ENCODE measurements around the gene ZNF319.

The ZNF319 gene

DNA sequence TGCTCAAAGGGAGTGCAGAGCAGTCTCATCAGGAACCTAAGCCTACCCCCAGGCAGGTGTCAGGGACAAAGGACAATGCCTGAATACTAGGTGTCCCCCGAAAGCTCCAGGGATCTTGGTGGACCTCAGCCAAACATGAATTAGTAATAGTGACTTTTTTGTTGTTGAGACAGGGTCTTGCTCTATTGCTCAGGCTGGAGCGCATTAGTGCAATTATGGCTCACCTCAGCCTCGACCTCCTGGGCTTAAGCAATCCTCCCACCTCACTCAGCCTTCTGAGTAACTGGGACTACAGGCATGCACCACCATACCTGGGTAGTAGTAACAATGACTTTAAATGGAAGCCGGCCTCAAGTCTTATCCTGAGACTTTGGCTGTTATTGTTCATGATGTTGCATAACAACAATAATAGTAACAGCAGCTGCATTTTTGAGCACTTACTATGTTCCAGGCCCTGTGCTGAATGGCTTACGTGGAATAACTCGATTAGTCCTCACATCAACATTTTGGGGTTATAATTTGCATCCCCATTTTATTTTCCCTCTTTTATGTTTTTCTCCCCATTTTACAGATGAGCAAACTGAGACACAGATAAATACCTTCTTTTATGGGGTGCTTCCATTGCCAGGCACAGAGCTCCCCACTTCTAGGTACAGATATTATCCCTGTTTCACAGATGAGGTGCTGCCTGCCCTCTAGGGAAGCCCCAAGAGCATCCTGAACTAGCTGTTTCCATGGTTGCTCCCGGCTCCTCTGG is 49.1 kb downstream of the ZNF319 start:
- DNase-seq = no peak

DNA sequence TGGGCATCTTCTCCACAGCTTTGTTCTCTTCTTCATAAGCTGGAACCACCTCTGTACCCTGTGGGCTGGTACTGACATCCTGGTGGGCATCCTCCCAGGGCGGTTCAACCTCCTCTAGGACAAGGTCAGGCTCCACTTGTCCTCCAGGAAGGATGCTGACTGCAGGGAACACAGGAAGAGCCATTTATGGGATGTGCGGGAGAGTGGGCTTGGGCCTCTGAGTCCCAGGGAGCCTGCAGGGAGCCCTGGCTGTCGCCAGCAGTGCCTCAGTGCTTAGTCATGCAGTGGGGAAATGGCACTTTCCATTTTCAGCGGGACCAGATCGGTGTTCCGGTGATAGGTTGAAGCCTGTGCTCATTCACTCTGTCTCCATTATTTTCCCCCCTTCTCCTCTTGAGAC is 50.1 kb downstream of the ZNF319 start:
- DNase-seq = no peak

DNA sequence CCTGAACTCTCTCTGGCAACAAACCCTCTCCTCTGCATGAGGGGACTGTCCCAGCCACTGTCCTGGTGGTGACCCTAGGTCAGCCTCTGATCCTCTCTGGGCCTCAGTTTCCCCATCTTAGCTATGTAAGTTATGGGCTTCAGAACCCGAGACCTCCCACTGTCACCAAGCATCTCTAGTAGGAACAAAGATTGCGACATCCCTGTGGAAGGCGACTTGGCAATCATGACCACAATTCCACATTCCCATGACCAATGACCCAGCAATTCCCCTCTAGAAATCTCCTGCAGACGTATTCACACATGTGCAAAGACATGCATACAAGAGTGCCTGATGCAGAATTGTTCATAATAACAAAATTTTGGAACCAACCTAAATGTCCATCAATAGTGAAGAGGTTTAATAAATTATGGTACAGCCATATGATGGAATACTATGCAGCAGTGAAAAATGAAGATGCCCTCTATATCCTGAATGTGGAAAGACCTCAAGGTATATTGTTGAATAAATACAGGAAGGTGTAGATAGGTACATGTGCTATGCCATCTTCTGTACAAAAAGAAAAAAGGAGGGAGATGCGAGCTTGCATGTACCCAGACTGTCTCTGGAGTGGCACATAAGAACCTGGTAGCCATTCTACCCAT is 50.8 kb downstream of the ZNF319 start:
- no peak for DNase-seq

DNA sequence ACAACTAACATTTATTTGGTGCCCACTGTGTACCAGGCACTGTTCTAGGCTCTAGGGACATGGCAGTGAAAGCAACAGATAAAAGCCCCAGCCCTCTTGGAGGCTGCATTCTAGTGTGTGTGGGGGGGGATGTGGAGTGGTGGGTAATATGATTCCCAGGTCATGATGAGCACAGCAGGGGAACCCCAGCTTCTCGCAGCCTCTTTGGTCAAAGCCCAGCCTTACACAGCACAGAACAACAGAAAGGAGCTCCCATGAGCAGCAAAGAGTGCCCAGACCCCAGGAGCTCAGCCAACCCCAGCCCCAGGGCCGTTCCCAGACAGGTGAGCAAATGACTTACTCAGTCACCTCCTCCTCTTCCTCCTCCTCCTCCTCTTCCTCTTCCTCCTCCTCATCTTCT is 51.5 kb downstream of the ZNF319 start:
- DNase-seq = no peak

DNA sequence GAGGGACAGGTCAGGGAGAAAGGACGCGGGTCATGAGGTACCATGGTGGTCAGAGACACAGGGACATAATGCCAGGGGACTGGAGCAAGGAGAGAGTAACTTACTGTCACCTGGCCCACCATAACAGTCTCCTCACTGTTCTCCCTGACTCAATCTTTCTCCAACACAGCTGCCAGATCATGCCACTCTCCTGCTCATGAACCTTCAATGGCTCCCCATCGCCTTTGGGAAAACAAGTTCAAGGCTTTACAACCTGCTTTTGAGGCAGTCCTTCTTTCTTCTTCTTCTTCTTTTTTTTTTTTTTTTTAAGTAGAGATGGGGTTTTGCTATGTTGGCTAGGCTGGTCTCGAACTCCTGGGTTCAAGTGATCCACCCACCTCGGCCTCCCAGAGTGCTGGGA is 52.4 kb downstream of the ZNF319 start:
- no peak for DNase-seq

DNA sequence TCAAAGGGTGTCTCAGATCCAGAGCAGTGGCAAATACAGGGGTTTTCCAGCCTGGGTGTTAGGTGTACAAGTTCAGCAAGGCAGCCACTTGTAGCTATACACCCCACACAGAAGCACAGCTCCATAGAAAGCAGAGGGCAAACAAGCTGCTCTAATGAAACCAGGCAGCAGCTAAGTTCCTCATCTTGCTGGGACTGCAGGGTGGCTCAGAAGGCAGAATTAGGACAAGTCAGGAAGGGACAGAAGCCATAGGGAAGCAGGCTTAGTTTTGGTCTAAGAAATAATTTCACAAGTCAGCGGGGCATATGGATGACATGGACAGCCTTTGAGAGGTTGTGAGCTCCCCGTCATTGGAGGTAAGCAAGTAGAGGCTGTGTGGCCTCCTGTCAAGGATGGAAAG is 53.2 kb downstream of the ZNF319 start:
- no peak for DNase-seq

DNA sequence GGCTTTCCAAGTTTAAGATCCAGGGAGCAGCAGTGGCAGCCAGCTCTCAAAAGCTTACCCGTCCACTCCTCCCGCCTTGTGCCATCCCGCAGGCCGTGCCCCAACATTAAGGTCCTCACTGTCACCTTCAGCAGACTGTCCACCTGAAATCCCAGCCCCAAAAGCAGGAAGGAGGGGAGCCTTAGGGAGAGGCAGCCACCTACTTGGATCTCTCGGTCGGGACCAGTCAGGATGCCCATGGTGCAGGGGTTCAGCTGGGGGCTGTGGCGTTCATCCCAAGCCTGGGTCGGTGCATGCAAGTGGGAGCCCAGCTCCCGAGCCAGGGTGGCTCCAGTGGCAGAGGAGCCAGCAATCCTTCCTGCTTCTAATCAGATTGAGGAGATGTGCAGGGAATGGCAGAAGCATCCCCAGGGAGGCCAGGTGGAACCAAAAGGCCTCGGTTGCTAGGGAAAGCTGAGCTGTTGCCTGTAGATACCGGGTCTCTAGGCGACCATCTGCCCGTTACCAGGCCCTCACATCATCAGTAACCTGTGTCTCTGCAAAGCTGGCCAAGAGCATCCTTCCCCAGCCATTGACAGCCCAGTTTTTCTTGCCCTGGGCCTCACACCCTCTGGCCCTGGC is 54.2 kb downstream of the ZNF319 start:
- DNase-seq = no peak

DNA sequence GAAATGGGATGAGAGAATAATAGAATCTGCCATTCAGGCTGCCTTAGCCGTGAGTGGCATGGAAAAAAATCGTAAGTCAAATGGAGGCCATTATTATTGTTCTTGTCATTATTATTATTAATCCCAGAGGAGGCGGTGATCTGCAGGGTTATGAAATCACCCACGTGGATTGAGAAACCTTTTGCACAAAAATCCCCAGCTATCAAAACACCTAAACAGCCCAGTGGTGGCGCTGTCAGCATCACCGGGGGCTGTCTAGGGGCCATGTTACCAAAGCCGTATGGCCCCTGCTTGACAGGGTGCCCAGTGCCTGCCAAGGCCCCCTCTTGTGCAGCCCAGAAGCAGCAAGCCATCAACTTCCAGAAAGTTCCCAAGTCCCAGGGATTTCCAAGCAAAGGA is 54.7 kb downstream of the ZNF319 start:
- DNase-seq = no peak

DNA sequence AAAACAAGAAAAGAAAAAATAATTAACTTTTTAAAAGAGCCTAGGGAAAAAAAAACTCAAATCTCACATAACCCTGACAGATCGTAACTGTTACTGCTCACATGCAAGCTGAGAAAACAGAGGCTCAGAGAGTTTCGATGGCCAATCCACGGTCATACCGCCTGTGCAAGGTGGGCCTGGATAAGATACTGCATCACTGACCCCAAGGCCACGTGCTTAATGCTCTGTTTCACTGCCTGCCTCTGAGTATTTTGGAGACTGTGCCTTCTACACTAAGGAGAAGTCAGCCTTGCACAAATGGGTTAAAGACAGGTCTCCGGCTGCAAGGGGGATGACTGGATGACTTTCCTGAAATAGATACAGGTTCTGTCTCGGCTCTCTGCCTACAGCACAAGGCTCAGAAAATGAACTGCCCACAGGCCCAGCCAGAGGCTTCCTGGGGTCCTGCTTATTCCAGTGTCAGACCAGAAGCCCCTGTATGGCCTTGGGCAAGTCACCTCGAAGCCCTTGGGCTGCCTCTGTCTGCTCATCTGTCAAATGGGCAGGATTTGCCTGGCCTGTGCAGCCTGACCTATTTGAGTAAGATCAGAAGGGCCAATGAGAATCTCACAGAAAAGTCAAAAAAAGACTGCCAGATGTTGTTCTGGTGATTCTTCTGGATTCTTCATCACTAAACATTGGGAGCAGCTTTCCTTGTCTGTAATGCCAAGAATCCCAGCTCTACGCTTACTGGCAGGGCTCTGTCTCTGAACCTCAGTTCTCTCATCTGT is 55.3 kb downstream of the ZNF319 start:
- DNase-seq = no peak

Data from NCI-H226 (cell line).